Panc1 (cell line): ENCODE results near the gene TNS2. TPM values are rescaled to one million over a fixed set of nuclear protein-coding genes. Genes with fewer than 3 reads are reported as not detected.

Experiments
- ATAC-seq: fragments of 200-7000 bp; cut with Tn5 transposase; 2 replicates; pipeline ENCODE4 v1.9.1; 2020; ENCODE audit warnings: mild to moderate bottlenecking, moderate library complexity
- BruUV-seq: library from RNA; stranded (reverse); fragments of 400-500 nt; replicated peaks from 2 replicates; lab custom pipeline; 2021; lab: Mats Ljungman, UMichigan
- CTCF ChIA-PET: fragments of 300-600 bp; sonication (Branson Sonifier 250); formaldehyde crosslinking; loops from one replicate; lab custom pipeline; 2022; ENCODE audit warnings: antibody characterized with exemption; lab: Charles Lee
- POLR2A ChIA-PET: fragments of 300-600 bp; sonication (Branson Sonifier 250); formaldehyde crosslinking; loops from one replicate; lab custom pipeline; 2022; ENCODE audit warnings: antibody characterized with exemption; lab: Charles Lee
- DNase-seq: peaks from one replicate; pipeline ENCODE4 v3.0.0-alpha.2; 2010; ENCODE audit warnings: low read depth, low spot score
- H3K27ac ChIP-seq: 2 replicates; pipeline ENCODE4 v1.5.1; 2011; ENCODE audit warnings: mild to moderate bottlenecking, low read length, inconsistent platforms
- H3K27me3 ChIP-seq: fragments of 200-500 bp; sonication (Bioruptor generic); 2 replicates; pipeline ENCODE4 v1.6.0; 2014; ENCODE audit warnings: low read length, inconsistent platforms; ENCODE audit not compliant: control insufficient read depth, insufficient read depth
- H3K36me3 ChIP-seq: fragments of 200-500 bp; sonication (Bioruptor generic); 2 replicates; pipeline ENCODE4 v1.5.1; 2014; ENCODE audit warnings: inconsistent platforms, mild to moderate bottlenecking, low read length, moderate library complexity; ENCODE audit not compliant: control insufficient read depth, insufficient read depth
- H3K4me1 ChIP-seq: 2 replicates; pipeline ENCODE4 v1.5.1; 2011; ENCODE audit warnings: inconsistent platforms, mild to moderate bottlenecking, low read length, moderate library complexity; ENCODE audit not compliant: control insufficient read depth, insufficient read depth
- H3K4me3 ChIP-seq, 2 experiments: 2 replicates each; pipeline ENCODE4 v1.5.1; 2011 to 2012; ENCODE audit warnings: low read depth in 2 of 2, low read length in 2 of 2, mild to moderate bottlenecking in 2 of 2, inconsistent platforms in 1 of 2, moderate library complexity in 1 of 2
- H3K9me3 ChIP-seq: fragments of 200-500 bp; sonication (Bioruptor generic); 2 replicates; pipeline ENCODE4 v1.5.1; 2014; ENCODE audit warnings: low read depth, mild to moderate bottlenecking, inconsistent platforms, low read length, moderate library complexity; ENCODE audit not compliant: control insufficient read depth, insufficient read depth
- POLR2AphosphoS5 ChIP-seq: IDR thresholded peaks from 2 replicates; pipeline ENCODE4 v1.6.1; 2012; ENCODE audit warnings: mild to moderate bottlenecking, low read depth, low read length, moderate library complexity
- SIN3A ChIP-seq: IDR thresholded peaks from 2 replicates; pipeline ENCODE4 v1.6.1; 2012; ENCODE audit warnings: low read depth, mild to moderate bottlenecking, low read length, moderate library complexity, borderline replicate concordance; ENCODE audit not compliant: insufficient read depth
- TCF7L2 ChIP-seq: IDR thresholded peaks from 2 replicates; pipeline ENCODE4 v1.6.1; 2011; ENCODE audit warnings: mild to moderate bottlenecking, low read depth, low read length, inconsistent platforms
- in situ Hi-C: cut with HindIII; loops from 2 replicates; pipeline ENCODE4 v1.10.0; 2016; ENCODE audit warnings: low sequenced_read_pairs, low pct_unique_long_range_greater_than_20kb
- intact Hi-C: fragments of 100-400 bp; cut with micrococcal nuclease; formaldehyde crosslinking; loops from one replicate; pipeline ENCODE4 v1.10.0; 2022; ENCODE audit not compliant: unreplicated experiment
- total RNA-seq: library from RNA; stranded (reverse); gene quantifications from one replicate; pipeline ENCODE4 v1.2.1, GENCODE V29; 2021; ENCODE audit not compliant: unreplicated experiment
- TF ChIP-seq, protein P1 (sequence below): fragments of 450-650 bp; IDR thresholded peaks from 2 replicates; pipeline ENCODE4 v1.5.1; 2017; ENCODE audit warnings: mild to moderate bottlenecking
- TF ChIP-seq, protein P2 (sequence below), 2 experiments: IDR thresholded peaks; 2 replicates each; pipeline ENCODE4 v1.6.1; 2011 to 2012; ENCODE audit warnings: low read depth in 2 of 2, control low read depth in 1 of 2, low read length in 1 of 2, mild to moderate bottlenecking in 1 of 2, moderate library complexity in 1 of 2; ENCODE audit not compliant: insufficient read depth in 1 of 2

The TNS2 gene
- total RNA-seq, 1 experiment from 2014 or later, result 48.1 TPM

DNA sequence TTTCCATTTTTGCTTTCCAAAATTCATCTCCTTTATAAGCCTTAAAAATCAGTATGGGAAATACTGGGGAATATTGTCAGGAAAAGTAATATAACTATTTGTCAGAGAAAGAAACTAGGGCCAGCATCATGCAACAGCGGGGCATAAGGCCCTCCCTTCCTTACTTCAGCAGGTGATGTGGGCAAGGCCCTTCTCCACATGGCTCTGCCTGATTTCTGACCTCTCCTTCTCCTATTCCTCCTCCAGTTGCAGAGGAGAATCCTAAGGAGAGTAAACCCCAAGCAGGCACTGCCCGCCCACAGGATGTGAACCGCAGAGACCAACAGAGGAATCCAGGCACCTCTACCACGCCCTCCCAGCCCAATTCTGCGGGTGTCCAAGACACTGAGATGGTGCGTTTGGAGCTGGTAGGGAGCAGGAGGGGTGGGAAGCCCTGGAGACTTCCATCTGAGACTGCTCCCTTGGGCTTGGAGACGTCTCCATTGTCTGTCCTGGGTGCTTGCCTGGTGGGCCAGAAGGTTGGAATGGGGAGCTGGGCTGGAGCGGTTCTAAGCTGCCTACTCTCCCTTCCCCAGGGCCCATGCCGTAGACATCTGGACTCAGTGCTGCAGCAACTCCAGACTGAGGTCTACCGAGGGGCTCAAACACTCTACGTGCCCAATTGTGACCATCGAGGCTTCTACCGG is 50.7 kb downstream of the TNS2 start:
- no peak for ATAC-seq
- Histone ChIP-seq H3K9me3 (no peaks in the 10 kb centered on the region), H3K4me3 (no peak overlapping the region), H3K36me3 (no peaks in the 10 kb centered on the region), H3K27me3 (no peaks in the 10 kb centered on the region), H3K4me1 (peaks cover 17% of the 10 kb centered on the region), H3K27ac (no peak overlapping the region)
- in situ Hi-C loops, result no loop called here
- POLR2A ChIA-PET, result interaction anchor here (0.6 kb wide), 2 partner anchors 21 to 34 kb away, joined by 3 to 9 read pairs; no protein-coding TSS in a partner anchor
- CTCF ChIA-PET, result interaction anchor here (4.5 kb wide), 1 partner anchor 34 kb away, joined by 43 read pairs; no protein-coding TSS in a partner anchor
- BruUV-seq, result no TSS peak
- DNase-seq, result no peak
- TF ChIP-seq, protein P1, sequence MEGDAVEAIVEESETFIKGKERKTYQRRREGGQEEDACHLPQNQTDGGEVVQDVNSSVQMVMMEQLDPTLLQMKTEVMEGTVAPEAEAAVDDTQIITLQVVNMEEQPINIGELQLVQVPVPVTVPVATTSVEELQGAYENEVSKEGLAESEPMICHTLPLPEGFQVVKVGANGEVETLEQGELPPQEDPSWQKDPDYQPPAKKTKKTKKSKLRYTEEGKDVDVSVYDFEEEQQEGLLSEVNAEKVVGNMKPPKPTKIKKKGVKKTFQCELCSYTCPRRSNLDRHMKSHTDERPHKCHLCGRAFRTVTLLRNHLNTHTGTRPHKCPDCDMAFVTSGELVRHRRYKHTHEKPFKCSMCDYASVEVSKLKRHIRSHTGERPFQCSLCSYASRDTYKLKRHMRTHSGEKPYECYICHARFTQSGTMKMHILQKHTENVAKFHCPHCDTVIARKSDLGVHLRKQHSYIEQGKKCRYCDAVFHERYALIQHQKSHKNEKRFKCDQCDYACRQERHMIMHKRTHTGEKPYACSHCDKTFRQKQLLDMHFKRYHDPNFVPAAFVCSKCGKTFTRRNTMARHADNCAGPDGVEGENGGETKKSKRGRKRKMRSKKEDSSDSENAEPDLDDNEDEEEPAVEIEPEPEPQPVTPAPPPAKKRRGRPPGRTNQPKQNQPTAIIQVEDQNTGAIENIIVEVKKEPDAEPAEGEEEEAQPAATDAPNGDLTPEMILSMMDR, result no peak
- intact Hi-C loops, result no loop called here

GRCh38 chr12:53101266-53101665 is 51.4 kb downstream of the TNS2 start:
- DNase-seq (no peak), ATAC-seq (no peak)
- ChIA-PET POLR2A (interaction anchor here (0.6 kb wide), 1 partner anchor 20 kb away, joined by 9 read pairs; no protein-coding TSS in a partner anchor), CTCF (interaction anchor here (0.7 to 4.5 kb wide), 2 partner anchors 35 to 763 kb away, joined by 8 to 43 read pairs; no protein-coding TSS in a partner anchor)
- no TSS peak for BruUV-seq
- in situ Hi-C loops (no loop called here), intact Hi-C loops (no loop called here)
- no peaks in the 10 kb centered on the region for H3K27me3 ChIP-seq
- TF ChIP-seq POLR2AphosphoS5 (no peak), SIN3A (no peak), TCF7L2 (no peak)
- TF ChIP-seq, protein P1, result no peak
- TF ChIP-seq, protein P2, sequence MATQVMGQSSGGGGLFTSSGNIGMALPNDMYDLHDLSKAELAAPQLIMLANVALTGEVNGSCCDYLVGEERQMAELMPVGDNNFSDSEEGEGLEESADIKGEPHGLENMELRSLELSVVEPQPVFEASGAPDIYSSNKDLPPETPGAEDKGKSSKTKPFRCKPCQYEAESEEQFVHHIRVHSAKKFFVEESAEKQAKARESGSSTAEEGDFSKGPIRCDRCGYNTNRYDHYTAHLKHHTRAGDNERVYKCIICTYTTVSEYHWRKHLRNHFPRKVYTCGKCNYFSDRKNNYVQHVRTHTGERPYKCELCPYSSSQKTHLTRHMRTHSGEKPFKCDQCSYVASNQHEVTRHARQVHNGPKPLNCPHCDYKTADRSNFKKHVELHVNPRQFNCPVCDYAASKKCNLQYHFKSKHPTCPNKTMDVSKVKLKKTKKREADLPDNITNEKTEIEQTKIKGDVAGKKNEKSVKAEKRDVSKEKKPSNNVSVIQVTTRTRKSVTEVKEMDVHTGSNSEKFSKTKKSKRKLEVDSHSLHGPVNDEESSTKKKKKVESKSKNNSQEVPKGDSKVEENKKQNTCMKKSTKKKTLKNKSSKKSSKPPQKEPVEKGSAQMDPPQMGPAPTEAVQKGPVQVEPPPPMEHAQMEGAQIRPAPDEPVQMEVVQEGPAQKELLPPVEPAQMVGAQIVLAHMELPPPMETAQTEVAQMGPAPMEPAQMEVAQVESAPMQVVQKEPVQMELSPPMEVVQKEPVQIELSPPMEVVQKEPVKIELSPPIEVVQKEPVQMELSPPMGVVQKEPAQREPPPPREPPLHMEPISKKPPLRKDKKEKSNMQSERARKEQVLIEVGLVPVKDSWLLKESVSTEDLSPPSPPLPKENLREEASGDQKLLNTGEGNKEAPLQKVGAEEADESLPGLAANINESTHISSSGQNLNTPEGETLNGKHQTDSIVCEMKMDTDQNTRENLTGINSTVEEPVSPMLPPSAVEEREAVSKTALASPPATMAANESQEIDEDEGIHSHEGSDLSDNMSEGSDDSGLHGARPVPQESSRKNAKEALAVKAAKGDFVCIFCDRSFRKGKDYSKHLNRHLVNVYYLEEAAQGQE (IDR thresholded peaks at IDR 0.05; ENCODE audit: insufficient read depth in 1 of 2, low read depth in 2 of 2, low read length in 1 of 2), result no peak
- H3K4me1 ChIP-seq, result peaks cover 17% of the 10 kb centered on the region
- H3K9me3 ChIP-seq, result no peaks in the 10 kb centered on the region
- H3K4me3 ChIP-seq, result no peak overlapping the region
- H3K27ac ChIP-seq, result no peak overlapping the region
- H3K36me3 ChIP-seq, result no peaks in the 10 kb centered on the region
